Karpas-422 (cell line): ENCODE data around the gene ABCC5. TPM values are rescaled to one million over a fixed set of nuclear protein-coding genes. Genes with fewer than 3 reads are reported as not detected.
A peak's percentile ranks its signal among the peaks of the same experiment; 100 is the strongest.
"Not testable (repeated sequence)": the region's sequence is repeated elsewhere in the genome, so short reads cannot be mapped to it uniquely, and the experiment has no call there.

Source experiments
- DNase-seq: peaks from one replicate; pipeline ENCODE4 v3.0.0-alpha.2; 2015
- H2AFZ ChIP-seq: fragments of 200-600 bp; sonication (generic); 2 replicates; pipeline ENCODE4 v1.6.1; 2014; ENCODE audit warnings: antibody characterized with exemption, low read length, mixed read lengths
- H3K27ac ChIP-seq: fragments of 200-600 bp; sonication (generic); 2 replicates; pipeline ENCODE4 v1.5.1; 2014; ENCODE audit warnings: mild to moderate bottlenecking, low read length, moderate library complexity
- H3K27me3 ChIP-seq: fragments of 200-600 bp; sonication (generic); 2 replicates; pipeline ENCODE4 v1.6.1; 2014; ENCODE audit warnings: low read length, mixed read lengths
- H3K36me3 ChIP-seq: fragments of 200-600 bp; sonication (generic); 2 replicates; pipeline ENCODE4 v1.6.1; 2014; ENCODE audit warnings: low read length, mixed read lengths; ENCODE audit not compliant: insufficient read depth
- H3K4me1 ChIP-seq: fragments of 200-600 bp; sonication (generic); 2 replicates; pipeline ENCODE4 v1.6.1; 2014; ENCODE audit warnings: mild to moderate bottlenecking, low read length, mixed read lengths
- H3K4me2 ChIP-seq: fragments of 200-600 bp; sonication (generic); 2 replicates; pipeline ENCODE4 v1.6.1; 2014; ENCODE audit warnings: low read length, low read depth, mild to moderate bottlenecking; ENCODE audit not compliant: poor library complexity, severe bottlenecking
- H3K4me3 ChIP-seq: fragments of 200-600 bp; sonication (generic); 2 replicates; pipeline ENCODE4 v1.5.1; 2014; ENCODE audit warnings: mild to moderate bottlenecking, antibody characterized with exemption, low read length, mixed read lengths
- H3K79me2 ChIP-seq: fragments of 200-600 bp; sonication (generic); 2 replicates; pipeline ENCODE4 v1.6.1; 2014; ENCODE audit warnings: mild to moderate bottlenecking, low read length, mixed read lengths
- H3K9ac ChIP-seq: fragments of 200-600 bp; sonication (generic); 2 replicates; pipeline ENCODE4 v1.6.0; 2014; ENCODE audit warnings: low read length
- H3K9me2 ChIP-seq: fragments of 200-600 bp; sonication (generic), shearing (Covaris generic); replicated peaks from 2 replicates; pipeline ENCODE4 v1.6.0; 2014; ENCODE audit warnings: mild to moderate bottlenecking, low read length, moderate library complexity; ENCODE audit not compliant: insufficient read depth
- H3K9me3 ChIP-seq: fragments of 300-700, 200-600 bp; sonication (generic); 2 replicates; pipeline ENCODE4 v1.6.1; 2014; ENCODE audit warnings: low read length, mixed read lengths
- H4K20me1 ChIP-seq: fragments of 200-600 bp; sonication (generic); 2 replicates; pipeline ENCODE4 v1.6.1; 2014; ENCODE audit warnings: mild to moderate bottlenecking, antibody characterized with exemption, low read length, low read depth; ENCODE audit not compliant: insufficient read depth
- total RNA-seq: library from RNA; depleted of rRNA; stranded (reverse); fragments of >200 nt; shearing (Covaris generic); gene quantifications from 2 replicates; pipeline ENCODE4 v1.2.3, GENCODE V29; 2014; ENCODE audit warnings: low replicate concordance

The ABCC5 gene
- total RNA-seq, 1 experiment from 2014 or later: 86.5 TPM

- Histone ChIP-seq H3K9me3 (no peaks in the 10 kb centered on the region), H2AFZ (no peak overlapping the region), H3K79me2 (peaks cover 38% of the 10 kb centered on the region), H3K4me1 (peaks cover 27% of the 10 kb centered on the region), H3K36me3 (no peaks in the 10 kb centered on the region), H3K9ac (no peak overlapping the region), H3K4me2 (peak overlapping the region; percentile 95), H4K20me1 (peaks cover 7% of the 10 kb centered on the region; the same call in 1 of the 2 replicates), H3K27ac (no peak overlapping the region), H3K9me2 (no peaks in the 10 kb centered on the region), H3K4me3 (no peak overlapping the region), H3K27me3 (no peaks in the 10 kb centered on the region)
- DNase-seq: no peak
Measured at GRCh38 chr3:183885766-183886165, 131.9 kb downstream of the ABCC5 start.

GRCh38 chr3:183884427-183885296 is 133.0 kb downstream of the ABCC5 start, which contains the start of gene PARL:
Gene PARL, minus strand, starts transcription at chr3:183884880. Its CDS starts 34 bp downstream, at chr3:183884846.
- Histone ChIP-seq H3K9me2 (no peaks in the 10 kb centered on the region), H3K4me2 (peak within 1 kb of the TSS; percentile 95), H2AFZ (peak within 1 kb of the TSS; percentile 100)

DNA sequence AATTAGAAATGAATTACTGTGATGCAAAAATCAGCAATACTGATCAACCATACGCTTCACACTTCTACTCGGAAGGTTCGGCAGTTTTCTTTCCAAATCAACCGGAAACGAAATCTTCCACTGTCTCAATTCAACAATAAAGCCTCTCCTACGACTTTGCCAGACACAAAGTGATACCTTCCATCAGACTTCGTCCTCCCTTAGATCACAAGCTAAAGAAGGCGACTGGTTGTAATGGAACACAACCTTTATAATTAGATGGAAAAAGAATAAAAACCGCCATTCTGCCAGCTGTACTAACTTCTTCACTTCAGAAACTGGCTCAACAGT is 133.6 kb downstream of the ABCC5 start:
- peak overlapping the region; percentile 26 for H3K27ac ChIP-seq
- peaks cover 24% of the 10 kb centered on the region for H3K4me1 ChIP-seq
- H3K9ac ChIP-seq: peak overlapping the region; percentile 90
- peaks cover 55% of the 10 kb centered on the region for H3K79me2 ChIP-seq
- H3K9me2 ChIP-seq: no peaks in the 10 kb centered on the region
- H2AFZ ChIP-seq: peak overlapping the region; percentile 100
- H4K20me1 ChIP-seq: peaks cover 7% of the 10 kb centered on the region; the same call in 1 of the 2 replicates
- no peaks in the 10 kb centered on the region for H3K36me3 ChIP-seq
- peak; percentile 62 for DNase-seq
- peak overlapping the region; percentile 89 for H3K4me3 ChIP-seq
- no peaks in the 10 kb centered on the region for H3K27me3 ChIP-seq
- H3K4me2 ChIP-seq: peak overlapping the region; percentile 95
- H3K9me3 ChIP-seq: no peaks in the 10 kb centered on the region

More at GRCh38 chr3:183884427-183885296, 133.0 kb downstream of the ABCC5 start, which contains the start of gene PARL:
- DNase-seq: peak; percentile 99
- Histone ChIP-seq H3K9me3 (no peaks in the 10 kb centered on the region), H3K4me3 (peak within 1 kb of the TSS; percentile 89), H3K36me3 (no peaks in the 10 kb centered on the region), H3K27ac (peak within 1 kb of the TSS; percentile 26), H4K20me1 (peaks cover 7% of the 10 kb centered on the region; the same call in 1 of the 2 replicates), H3K4me1 (peaks cover 25% of the 10 kb centered on the region), H3K27me3 (no peaks in the 10 kb centered on the region), H3K9ac (peak within 1 kb of the TSS; percentile 90), H3K79me2 (peaks cover 49% of the 10 kb centered on the region)

- Histone ChIP-seq H3K9me3 (no peaks in the 10 kb centered on the region), H2AFZ (no peak overlapping the region), H3K27ac (peak overlapping the region; percentile 64), H3K27me3 (no peaks in the 10 kb centered on the region), H4K20me1 (peaks cover 10% of the 10 kb centered on the region; the same call in 1 of the 2 replicates), H3K4me2 (peak overlapping the region; percentile 95), H3K36me3 (no peaks in the 10 kb centered on the region), H3K4me1 (peaks cover 24% of the 10 kb centered on the region), H3K79me2 (peaks cover 60% of the 10 kb centered on the region), H3K4me3 (peak overlapping the region; percentile 89), H3K9me2 (no peaks in the 10 kb centered on the region), H3K9ac (peak overlapping the region; percentile 90)
- DNase-seq: no peak
Measured at GRCh38 chr3:183883291-183884096, 134.2 kb downstream of the ABCC5 start.

GRCh38 chr3:183880121-183880520 is 137.6 kb downstream of the ABCC5 start:
- no peak overlapping the region for H3K4me2 ChIP-seq
- H3K27me3 ChIP-seq: no peaks in the 10 kb centered on the region
- H3K4me1 ChIP-seq: peaks cover 19% of the 10 kb centered on the region
- no peaks in the 10 kb centered on the region for H3K9me2 ChIP-seq
- H3K9me3 ChIP-seq: no peaks in the 10 kb centered on the region
- H3K4me3 ChIP-seq: no peak overlapping the region
- no peak overlapping the region for H3K9ac ChIP-seq
- H3K27ac ChIP-seq: no peak overlapping the region
- H4K20me1 ChIP-seq: peaks cover 16% of the 10 kb centered on the region; the same call in 1 of the 2 replicates
- H3K36me3 ChIP-seq: no peaks in the 10 kb centered on the region; the same call in 1 of the 2 replicates
- H2AFZ ChIP-seq: no peak overlapping the region
- DNase-seq: no peak
- peaks cover 93% of the 10 kb centered on the region for H3K79me2 ChIP-seq

DNA sequence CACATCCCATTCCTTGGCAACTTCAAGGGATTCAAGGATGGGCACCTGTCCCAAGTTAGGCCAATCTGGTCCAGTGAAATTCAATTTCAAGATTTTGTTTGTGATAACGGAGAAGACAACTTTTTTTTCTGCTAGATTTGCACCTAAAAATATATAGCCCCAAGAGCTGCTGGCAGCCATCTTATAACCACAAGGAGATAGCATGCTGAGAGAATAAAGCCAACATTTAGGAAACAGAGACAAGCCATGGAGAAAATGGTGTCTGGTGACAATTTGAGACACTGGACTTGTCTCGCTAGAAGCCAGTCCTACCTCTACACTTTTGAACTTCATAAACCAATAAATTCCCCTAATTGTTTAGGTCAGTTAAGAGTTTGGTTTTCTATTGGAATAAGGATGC is 138.4 kb downstream of the ABCC5 start:
- Histone ChIP-seq H4K20me1 (peaks cover 19% of the 10 kb centered on the region; the same call in 1 of the 2 replicates), H3K27me3 (no peaks in the 10 kb centered on the region), H3K9me3 (no peaks in the 10 kb centered on the region)

DNA sequence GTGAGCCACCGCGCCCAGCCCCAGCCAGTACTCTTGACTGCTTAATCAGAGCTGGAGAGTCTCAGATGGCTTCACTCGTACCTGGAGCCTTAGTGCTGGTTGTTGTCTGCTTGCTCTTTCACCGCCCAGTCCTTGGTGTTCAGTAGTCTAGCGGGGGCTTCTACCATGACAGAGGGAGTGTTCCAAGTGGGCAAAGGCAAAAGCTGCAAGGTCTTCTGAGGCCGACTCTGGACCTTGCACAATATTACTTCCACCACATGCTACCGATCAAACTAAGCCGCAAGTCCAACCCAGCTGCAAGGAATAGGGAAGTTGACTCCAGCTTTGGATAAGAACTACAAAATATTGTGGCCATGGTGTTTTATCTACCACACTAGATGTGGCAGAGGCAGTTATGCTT is 139.6 kb downstream of the ABCC5 start:
- H4K20me1 ChIP-seq: peaks cover 25% of the 10 kb centered on the region; the same call in 1 of the 2 replicates
- DNase-seq: no peak
- no peaks in the 10 kb centered on the region for H3K27me3 ChIP-seq
- no peaks in the 10 kb centered on the region for H3K9me2 ChIP-seq
- no peaks in the 10 kb centered on the region for H3K9me3 ChIP-seq
- no peak overlapping the region for H2AFZ ChIP-seq
- H3K4me1 ChIP-seq: peaks cover 9% of the 10 kb centered on the region
- H3K4me2 ChIP-seq: no peak overlapping the region
- peaks cover 97% of the 10 kb centered on the region for H3K79me2 ChIP-seq
- no peaks in the 10 kb centered on the region; the same call in 1 of the 2 replicates for H3K36me3 ChIP-seq
- H3K4me3 ChIP-seq: no peak overlapping the region
- H3K27ac ChIP-seq: no peak overlapping the region
- no peak overlapping the region for H3K9ac ChIP-seq

More for the DNA sequence above, 138.4 kb downstream of the ABCC5 start:
- no peak overlapping the region for H2AFZ ChIP-seq
- no peak overlapping the region for H3K4me2 ChIP-seq
- no peak for DNase-seq
- no peaks in the 10 kb centered on the region; the same call in 1 of the 2 replicates for H3K36me3 ChIP-seq
- no peaks in the 10 kb centered on the region for H3K9me2 ChIP-seq
- H3K27ac ChIP-seq: no peak overlapping the region
- H3K4me1 ChIP-seq: peaks cover 17% of the 10 kb centered on the region
- H3K9ac ChIP-seq: no peak overlapping the region
- H3K79me2 ChIP-seq: peaks cover 97% of the 10 kb centered on the region
- no peak overlapping the region for H3K4me3 ChIP-seq

DNA sequence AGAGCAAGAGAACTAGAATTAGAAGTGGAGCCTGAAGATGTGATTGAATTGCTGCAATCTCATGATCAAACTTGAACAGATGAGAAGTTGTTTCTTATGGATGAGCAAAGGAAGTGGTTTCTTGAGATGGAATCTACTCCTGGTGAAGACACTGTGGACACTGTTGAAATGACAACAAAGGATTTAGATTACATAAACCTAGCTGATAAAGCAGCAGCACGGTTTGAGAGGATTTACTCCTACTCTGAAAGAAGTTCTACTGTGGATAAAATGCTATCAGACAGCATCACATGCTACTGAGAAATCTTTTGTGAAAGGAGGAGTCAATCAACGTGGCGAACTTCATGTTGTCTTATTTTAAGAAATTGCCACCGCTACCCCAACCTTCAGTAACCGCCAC is 140.5 kb downstream of the ABCC5 start:
- DNase-seq, H3K4me2 ChIP-seq, H3K9me2 ChIP-seq, H3K9ac ChIP-seq, H3K27ac ChIP-seq, H3K4me1 ChIP-seq, H3K36me3 ChIP-seq, H2AFZ ChIP-seq, H3K27me3 ChIP-seq, H3K4me3 ChIP-seq, H3K9me3 ChIP-seq: not testable (repeated sequence)
- Histone ChIP-seq H3K79me2 (peaks cover 97% of the 10 kb centered on the region), H4K20me1 (peaks cover 26% of the 10 kb centered on the region; the same call in 1 of the 2 replicates)
